Neural progenitor cell (in vitro differentiated cells): ENCODE measurements around the gene NAT8.

Experiments used
- EZH2 ChIP-seq: fragments of 200-600 bp; sonication (generic); IDR thresholded peaks from 2 replicates; pipeline ENCODE4 v1.6.1; 2017; ENCODE audit warnings: antibody characterized with exemption, mild to moderate bottlenecking, moderate library complexity
- EZH2phosphoT487 ChIP-seq: fragments of 200-600 bp; sonication (generic); IDR thresholded peaks from 2 replicates; pipeline ENCODE4 v1.6.1; 2017; ENCODE audit warnings: antibody characterized with exemption
- TF ChIP-seq, protein P1 (sequence below): fragments of 200-600 bp; sonication (generic); IDR thresholded peaks from 2 replicates; pipeline ENCODE4 v1.5.1; 2017; ENCODE audit warnings: antibody characterized with exemption, mild to moderate bottlenecking

DNA sequence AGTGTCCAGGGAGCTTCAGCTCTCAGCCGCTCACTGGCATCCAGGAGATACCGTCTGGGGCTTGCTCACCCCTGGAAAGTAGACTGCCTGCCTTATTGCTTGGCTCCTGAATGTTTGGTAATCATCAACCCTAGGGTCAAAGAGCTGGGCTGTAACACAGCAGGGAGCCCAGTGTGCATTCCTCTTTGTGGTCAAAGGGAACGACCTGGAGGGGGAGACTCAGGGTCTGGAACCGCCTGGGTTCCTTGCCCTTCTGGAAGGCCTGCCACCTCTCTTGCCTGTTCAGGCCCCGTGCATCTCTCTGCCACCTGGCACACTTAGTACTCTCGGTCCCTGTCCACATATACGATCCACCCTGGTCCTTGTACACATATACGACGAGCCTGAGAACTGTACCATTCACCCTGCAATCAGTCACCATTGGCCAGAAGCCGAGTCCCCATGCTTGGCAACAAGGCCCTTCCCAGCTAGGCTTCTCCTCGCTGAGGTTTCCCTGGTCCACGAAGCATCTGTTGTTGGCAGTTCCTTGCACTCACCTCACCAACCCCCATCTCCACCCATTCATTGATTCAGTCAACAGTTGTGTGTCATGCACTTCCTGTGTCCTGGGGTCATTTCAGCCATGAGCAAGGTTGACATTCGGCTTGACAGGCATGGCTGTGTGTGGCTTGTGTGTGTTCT, at the start of gene NAT8:
- TF ChIP-seq, protein P1, sequence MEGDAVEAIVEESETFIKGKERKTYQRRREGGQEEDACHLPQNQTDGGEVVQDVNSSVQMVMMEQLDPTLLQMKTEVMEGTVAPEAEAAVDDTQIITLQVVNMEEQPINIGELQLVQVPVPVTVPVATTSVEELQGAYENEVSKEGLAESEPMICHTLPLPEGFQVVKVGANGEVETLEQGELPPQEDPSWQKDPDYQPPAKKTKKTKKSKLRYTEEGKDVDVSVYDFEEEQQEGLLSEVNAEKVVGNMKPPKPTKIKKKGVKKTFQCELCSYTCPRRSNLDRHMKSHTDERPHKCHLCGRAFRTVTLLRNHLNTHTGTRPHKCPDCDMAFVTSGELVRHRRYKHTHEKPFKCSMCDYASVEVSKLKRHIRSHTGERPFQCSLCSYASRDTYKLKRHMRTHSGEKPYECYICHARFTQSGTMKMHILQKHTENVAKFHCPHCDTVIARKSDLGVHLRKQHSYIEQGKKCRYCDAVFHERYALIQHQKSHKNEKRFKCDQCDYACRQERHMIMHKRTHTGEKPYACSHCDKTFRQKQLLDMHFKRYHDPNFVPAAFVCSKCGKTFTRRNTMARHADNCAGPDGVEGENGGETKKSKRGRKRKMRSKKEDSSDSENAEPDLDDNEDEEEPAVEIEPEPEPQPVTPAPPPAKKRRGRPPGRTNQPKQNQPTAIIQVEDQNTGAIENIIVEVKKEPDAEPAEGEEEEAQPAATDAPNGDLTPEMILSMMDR: no peak
- no peak for TF ChIP-seq EZH2
- no peak for TF ChIP-seq EZH2phosphoT487
